CD4-positive, alpha-beta T cell treated with Interleukin-10 for 1 hour (primary cell): ENCODE data around the gene SRP14.
"Not testable (repeated sequence)": the region's sequence is repeated elsewhere in the genome, so short reads cannot be mapped to it uniquely, and the experiment has no call there.

Experiments used
- DNase-seq: peaks from one replicate; pipeline ENCODE4 v3.0.0-alpha.2; 2020

Gene SRP14

DNA sequence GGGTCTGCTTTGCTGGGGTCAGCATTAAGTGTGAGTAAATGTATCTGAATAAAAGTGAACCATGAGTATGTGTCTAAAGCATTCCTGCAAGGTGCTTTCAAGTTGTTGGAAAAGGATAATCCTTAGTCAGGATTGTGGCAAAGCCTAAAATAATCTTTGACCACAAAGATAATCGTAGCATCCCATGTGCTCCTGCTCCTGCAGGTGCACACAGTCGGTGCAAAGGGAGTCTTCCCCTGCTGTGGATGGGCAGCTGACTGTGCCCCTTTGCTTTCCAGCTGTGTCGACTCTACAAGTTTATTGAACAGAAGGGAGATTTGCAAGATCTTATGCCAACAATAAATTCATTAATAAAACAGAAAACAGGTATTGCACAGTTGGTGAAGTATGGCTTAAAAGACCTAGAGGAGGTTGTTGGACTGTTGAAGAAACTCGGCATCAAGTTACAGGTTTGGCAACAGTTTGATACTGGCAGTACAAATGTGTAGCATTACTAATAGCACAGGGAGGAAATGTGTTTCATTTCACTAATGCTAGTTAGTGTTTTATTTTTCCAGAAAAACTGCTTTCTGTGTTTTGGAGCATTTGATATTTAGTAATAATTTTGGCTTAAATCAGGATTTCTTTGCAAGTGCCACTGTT, 22.6 kb downstream of the SRP14 start:
- DNase-seq, result no peak

DNA sequence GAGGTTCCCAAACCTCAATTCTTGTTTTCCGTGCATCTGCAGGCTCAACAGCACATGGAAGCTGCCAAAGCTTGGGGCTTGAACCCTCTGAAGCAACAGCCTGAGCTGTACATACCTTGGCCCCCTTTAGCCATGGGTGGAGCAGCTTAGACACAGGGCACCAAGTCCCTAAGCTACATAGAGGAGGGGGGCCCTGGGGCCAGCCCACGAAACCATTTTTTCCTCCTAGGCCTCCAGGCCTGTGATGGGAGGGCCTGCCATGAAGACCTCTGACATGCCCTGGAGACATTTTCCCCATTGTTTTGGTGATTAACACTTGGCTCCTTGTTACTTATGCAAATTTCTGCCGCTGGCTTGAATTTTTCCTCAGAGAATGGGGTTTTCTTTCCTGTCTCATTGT, 24.6 kb downstream of the SRP14 start:
- DNase-seq, result no peak

DNA sequence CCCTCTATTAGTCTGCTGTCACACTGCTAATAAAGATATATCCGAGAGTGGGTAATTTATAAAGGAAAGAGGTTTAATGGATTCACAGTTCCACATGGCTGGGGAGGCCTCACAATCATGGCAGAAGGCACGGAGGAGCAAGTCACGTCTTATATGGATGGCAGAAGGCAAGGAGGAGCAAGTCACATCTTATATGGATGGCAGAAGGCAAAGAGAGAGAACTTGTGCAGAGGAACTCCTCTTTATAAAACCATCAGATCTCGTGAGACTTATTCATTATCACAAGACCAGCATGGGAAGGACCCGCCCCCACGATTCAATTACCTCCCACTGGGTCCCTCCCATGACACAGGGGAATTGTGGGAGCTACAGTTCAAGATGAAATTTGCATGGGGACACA, 25.6 kb downstream of the SRP14 start:
- not testable (repeated sequence) for DNase-seq

DNA sequence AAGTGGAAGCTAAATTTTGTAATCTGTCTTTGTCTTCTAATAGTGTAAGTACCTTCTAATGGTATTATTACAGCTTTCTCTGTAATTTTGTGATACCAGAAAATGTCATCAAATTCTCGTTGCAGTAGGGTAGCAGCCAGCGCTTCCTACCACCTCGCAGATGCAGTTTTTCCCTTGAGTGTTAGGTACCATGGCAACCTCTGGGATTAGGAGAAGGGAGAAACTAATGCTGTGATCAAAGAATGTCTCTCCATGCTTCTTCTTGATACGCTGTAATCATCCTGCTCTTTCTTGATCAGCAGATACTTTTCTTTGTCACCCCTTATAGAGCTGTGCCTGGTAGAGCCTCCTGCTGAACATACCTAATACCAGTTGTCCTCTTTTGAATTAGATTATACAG, 27.7 kb downstream of the SRP14 start:
- no peak for DNase-seq

DNA sequence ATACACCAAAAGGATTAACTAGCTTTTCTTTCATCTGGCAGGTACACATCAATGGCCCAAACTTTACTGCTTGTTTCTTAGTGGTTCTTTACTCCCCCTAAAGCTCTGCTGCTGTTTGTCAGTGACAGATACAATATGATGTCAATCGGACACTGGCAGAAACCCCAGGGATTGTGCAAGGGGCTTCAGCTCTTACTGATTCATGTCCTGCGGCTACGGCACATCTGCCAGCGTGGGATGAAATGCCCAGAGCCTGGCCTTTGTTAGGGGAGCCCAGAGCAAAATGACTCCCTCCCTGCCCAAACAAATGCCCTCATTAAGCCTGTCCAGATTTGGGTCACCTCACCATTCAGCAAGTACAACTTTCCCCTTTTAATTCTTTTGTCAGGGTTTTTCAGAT, 28.3 kb downstream of the SRP14 start:
- DNase-seq, result no peak

DNA sequence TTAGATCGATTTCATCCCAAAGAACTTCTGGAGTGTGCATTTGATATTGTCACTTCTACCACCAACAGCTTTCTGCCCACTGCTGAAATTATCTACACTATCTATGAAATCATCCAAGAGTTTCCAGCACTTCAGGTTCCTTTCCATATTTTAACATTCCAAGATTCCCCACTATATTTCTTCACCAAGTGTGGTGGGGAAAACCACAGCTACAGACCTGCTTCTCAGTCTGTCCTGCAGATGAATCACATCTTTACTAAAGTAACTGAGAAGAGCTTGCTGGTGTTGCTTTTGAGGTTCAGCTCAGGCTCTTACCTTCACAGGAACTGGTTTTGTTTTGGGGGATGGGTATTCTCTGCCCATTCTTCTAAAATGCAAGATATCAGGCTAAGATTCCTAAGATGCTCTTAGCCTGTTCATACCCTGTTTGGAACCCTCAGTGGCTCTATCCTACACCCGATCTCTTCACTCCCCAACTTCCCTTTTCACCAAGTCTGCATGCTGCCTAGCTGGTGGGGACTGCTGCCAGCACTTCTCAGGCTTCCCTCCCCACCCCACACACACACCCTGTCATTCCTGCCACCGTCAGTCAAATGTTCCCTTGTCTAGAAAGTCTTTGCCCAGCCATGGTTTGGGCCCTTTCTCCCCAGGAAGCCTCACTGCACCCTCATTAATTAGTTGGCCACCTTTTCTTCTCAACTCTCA, 30.8 kb downstream of the SRP14 start:
- no peak for DNase-seq

DNA sequence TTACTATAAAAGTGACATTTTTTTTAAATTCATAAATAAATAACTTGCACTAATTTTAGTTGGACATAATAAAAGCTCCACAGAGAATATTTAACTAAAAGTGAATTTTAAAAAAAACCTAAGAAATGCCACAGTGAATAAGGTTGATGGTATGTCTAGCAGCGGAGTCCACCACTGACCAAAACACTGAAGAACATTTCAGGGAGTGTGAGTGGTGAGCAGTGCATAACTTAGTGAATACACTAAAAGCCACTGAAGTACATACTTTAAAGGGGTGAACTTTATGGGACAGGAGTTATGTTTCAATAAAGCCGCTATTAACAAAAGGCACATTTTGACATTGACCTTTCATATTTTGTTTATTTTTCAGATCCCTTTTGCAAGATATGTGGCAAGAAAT, 32.3 kb downstream of the SRP14 start:
- no peak for DNase-seq

DNA sequence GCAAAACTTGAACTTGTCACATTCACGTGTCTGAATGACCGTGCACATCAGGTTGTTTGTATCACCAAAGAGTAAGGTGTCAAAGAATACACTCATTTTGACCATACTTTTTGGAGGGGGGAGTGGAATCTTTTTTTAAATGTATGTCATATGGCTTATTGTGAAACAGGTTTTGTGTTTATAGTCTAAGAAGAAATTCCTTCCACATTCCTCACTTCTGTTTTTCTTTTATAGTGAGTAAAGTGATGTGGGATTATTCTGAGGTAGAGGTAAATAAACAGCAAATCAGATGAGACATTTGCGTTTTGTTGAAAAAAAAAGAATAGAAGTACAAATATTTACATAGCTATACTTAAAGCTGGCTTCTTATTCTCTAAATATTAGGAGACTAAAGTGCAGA, 33.0 kb downstream of the SRP14 start:
- no peak for DNase-seq

DNA sequence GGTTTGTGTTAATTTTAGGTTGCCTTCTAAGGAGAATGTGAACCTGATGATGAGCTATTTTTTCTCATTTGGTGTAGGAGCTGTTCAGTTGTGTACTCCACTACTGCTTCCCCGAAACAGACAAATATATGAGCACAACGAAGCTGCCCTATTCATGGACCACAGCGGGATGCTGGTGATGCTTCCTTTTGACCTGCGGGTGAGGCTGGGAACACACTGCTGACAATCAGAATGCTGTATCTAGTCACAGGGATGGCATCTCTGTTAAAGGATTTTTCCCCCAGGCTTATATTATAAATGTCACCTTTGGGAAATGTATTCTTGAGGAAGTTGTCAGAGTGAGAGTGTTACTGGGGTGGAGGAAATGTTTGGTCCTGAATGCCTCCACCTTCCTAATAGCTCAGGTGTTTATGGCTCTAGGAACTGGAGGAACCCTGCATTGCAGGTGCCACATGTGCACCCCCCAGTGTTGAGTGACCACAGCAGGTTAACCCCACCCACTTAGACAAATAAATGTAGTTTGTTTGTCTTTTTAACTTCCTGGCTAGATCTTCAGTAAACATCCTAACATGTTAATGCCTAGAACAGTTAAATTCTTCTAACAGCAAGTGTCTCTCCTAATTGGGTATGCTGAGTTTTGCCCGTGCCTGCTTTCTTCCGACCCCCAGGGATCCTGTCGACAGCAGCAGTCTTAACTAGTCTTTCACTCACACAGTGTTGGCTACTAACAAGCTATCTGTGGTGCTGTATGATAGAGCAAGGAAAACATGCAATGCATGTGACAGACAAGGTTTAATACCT, 35.7 kb downstream of the SRP14 start:
- no peak for DNase-seq

DNA sequence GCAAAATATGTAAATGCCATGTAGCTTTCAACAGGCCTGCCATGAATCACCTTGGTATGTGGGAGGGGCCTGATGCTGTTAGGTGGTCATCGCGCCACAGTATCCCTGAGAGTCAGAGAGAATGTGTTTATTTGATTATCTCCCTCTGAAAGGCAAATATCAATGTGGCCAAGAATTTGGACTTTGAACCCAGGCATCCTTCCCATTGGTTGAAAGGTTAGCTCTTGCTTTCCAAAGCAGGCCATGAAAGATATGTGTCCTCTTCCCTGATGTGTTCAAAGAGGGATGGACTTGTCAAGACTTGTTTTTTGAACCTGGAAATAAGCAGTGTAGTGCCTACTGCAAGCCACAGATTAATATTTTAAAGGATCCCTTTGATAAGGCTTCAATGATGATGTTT, 36.7 kb downstream of the SRP14 start:
- no peak for DNase-seq

DNA sequence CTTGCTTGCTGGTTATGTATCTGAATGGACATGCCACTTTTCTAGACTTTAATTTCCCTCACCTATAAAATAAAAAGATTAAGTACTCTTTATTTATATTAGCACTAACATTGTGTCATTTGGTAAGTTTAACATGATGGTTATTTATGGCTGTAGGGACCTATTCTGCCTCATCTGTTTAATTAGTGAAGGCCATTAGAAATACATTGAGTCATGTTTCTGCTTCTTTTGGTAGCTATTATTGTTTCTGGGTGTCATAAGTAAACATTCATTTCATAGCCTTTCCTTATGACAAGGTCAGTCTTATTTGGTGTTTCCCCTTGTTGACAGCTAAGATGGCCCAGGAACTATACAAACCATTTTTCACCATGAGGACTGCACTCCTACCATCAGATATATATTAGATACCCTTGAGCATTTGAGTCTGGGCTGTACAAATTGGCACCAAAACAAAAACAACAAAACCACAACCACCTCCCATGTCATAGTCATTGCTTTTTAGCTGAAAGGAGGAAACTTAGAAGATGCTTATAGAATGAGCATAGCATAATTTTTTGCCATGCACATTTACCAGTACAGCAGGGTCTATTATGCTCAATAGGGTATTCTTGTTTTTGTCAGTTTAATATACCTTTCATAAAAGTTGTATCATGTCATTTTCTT, 39.3 kb downstream of the SRP14 start:
- no peak for DNase-seq

DNA sequence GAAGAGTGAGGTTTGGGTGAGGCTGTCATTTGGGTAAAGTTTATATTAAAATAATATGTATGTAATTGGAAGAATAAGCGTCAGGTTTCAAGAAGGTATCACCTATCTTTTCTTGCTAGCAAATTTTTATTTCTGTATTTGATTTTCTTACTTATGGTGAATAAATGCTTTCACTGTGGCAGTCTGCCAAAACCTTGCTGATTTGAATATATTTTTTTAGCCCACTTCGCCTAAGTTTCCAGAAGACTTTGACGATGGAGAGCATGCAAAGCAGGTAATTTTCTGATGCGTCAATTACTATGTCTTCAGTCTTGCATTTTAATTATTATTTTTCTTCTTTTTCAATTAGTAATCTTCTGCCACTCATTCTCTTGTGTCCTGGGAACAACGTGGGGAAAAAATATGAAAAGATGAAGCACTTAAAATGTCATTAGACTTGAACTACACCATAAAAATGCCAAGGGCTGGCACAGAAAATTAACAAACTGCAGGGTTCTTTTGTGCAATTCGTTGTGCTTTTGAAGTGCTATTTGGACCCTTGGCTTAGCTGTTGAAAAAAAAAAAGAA, 40.4 kb downstream of the SRP14 start:
- no peak for DNase-seq

DNA sequence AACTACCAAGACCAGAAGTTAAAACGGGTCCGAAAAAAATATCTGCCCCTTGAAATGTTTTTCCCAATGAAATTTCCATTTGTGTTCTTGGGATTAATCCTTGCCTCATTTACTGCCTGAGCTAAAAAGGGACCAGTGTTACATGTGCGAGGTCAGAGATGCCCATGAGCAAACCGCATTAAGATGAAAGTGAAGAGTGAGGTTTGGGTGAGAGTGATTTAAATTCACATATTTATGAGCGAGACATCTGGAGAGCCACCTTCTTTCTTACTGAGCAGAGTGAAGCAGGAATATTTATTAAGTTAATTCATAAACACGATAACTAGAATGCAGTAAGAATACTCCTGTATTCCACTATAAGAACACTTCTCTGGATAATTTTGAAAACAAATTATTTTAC, 41.3 kb downstream of the SRP14 start:
- no peak for DNase-seq

DNA sequence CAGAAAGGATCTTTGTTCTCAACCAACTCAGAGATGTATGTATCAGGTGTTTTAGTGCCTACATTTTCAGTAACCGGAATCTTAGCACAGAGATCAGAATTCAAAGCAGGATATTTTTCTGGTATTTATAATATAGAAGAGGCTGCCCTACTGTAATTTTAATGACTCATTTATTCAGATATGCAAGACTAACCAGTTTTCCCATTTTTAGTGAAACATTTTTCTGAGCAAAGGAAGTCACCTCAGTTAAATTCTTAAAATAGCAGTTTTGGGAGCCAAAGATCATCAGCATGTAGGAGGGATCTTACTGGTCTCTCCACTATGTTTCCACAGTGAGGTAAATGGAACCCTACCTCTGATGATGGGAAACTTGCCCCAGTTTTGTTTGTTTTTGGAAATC, 42.0 kb downstream of the SRP14 start:
- no peak for DNase-seq

DNA sequence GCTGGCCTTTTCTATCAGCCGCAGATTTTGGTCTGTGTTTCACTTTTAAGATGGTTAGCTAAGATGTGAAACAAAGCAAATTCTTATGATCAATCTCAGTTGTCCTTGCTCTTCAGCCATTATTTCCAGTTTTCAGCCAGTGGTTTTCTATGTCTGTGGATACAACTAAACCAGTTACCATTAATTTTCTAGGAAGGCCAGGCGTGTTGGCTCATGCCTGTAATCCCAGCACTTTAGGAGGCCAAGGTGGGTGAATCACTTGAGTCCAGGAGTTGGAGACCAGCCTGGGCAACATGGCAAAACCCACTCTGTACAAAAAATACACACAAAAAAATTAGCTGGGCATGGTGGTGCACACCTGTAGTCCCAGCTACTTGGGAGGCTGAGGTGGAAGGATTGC, 42.8 kb downstream of the SRP14 start:
- DNase-seq, result not testable (repeated sequence)

DNA sequence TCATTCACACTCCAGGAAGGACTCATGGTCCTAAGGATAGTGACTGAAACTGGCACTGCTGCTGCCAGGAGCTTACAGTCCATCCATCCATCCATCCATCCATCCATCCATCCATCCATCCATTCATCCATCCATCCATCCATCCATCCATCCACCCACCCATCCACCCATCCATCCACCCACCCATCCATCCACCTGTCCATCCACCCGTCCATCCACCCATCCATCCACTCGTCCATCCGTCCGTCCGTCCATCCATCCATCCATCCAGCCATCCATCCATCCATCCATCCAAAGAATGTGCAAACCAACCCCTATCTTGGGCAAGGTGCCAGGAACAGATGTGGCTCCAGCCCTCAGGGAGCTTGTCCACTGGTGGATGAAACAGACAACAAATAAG, 46.0 kb downstream of the SRP14 start:
- DNase-seq, result not testable (repeated sequence)

DNA sequence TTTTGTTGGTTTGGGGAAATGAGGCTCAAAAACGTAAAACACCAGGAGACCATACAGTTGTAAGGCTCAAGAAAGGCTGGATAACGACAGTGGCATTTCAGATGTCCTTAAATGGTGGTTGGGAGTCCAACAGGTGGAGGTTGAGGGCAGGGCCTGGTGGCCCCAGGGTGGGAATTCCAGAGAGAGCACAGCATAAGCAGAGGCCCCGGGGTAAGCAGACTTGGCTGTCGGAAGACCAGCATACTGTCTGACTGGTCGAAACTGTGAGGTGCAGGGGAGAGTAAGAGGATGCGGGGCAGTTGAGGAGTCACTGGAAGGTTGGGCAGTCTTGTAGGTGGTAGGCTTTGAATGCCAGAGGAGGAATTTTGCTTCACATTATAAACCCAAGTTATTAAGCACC, 48.3 kb downstream of the SRP14 start:
- DNase-seq, result no peak

DNA sequence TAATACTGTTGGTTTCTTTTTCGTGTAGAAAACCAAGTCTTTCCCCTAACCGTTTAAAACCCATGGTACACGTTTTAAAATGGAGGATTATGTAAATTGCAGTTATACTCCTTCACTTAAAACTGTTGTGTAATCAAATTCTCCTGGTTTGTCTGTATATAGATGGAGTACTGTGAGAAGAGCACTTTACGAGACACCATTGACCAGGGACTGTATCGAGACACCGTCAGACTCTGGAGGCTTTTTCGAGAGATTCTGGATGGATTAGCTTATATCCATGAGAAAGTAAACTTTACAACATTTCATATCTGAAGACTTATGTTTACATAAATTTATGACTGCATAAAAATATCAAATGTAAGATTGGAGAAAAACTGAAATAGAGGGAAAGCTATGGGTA, 51.2 kb downstream of the SRP14 start:
- no peak for DNase-seq
